Lower lobe of right lung (tissue), 2 donors: Measurements from ENCODE around the gene SLC38A2. TPM values are rescaled to one million over a fixed set of nuclear protein-coding genes. Genes with fewer than 3 reads are reported as not detected.
"Not testable (repeated sequence)": the region's sequence is repeated elsewhere in the genome, so short reads cannot be mapped to it uniquely, and the experiment has no call there.

Source experiments
- ATAC-seq, 2 donors: fragments of 200-7000 bp; cut with Tn5 transposase; one replicate each; pipeline ENCODE4 v1.9.1; 2020 to 2022; ENCODE audit warnings: mild to moderate bottlenecking in 2 of 2, moderate library complexity in 2 of 2
- DNase-seq: peaks from one replicate; pipeline ENCODE4 v3.0.0-alpha.2; 2020
- H3K27ac ChIP-seq: fragments of 200-600 bp; one replicate; pipeline ENCODE4 v1.8.0; 2022
- H3K27me3 ChIP-seq: fragments of 200-600 bp; one replicate; pipeline ENCODE4 v1.8.0; 2022; ENCODE audit warnings: low read depth
- H3K36me3 ChIP-seq: fragments of 200-600 bp; one replicate; pipeline ENCODE4 v1.8.0; 2022; ENCODE audit warnings: mild to moderate bottlenecking
- H3K4me1 ChIP-seq: fragments of 200-600 bp; one replicate; pipeline ENCODE4 v1.8.0; 2022
- H3K4me3 ChIP-seq: fragments of 200-600 bp; one replicate; pipeline ENCODE4 v1.8.0; 2022; ENCODE audit warnings: mild to moderate bottlenecking
- H3K9me3 ChIP-seq: fragments of 200-600 bp; one replicate; pipeline ENCODE4 v1.8.0; 2022
- intact Hi-C: fragments of 100-400 bp; cut with DNase I; formaldehyde crosslinking; loops from one replicate; pipeline ENCODE4 v1.11.0; 2022
- total RNA-seq: library from RNA; stranded (reverse); fragmentation: NEBNext Ultra II Directional; extraction: Animal tissue kit (Norgen Biotek cat#: 25700); gene quantifications from one replicate; pipeline ENCODE4 v1.2.1, GENCODE V29; 2021
- TF ChIP-seq, protein P1 (sequence below): fragments of 200-600 bp; IDR thresholded peaks from one replicate; pipeline ENCODE4 v1.8.0; 2022; ENCODE audit warnings: antibody characterized with exemption, mild to moderate bottlenecking
- donor health status: DM: no; HTN: yes; CAD: no; lungs with severe emphysema.

SLC38A2 gene
- total RNA-seq, 1 donor from 2014 or later, result 284 TPM

DNA sequence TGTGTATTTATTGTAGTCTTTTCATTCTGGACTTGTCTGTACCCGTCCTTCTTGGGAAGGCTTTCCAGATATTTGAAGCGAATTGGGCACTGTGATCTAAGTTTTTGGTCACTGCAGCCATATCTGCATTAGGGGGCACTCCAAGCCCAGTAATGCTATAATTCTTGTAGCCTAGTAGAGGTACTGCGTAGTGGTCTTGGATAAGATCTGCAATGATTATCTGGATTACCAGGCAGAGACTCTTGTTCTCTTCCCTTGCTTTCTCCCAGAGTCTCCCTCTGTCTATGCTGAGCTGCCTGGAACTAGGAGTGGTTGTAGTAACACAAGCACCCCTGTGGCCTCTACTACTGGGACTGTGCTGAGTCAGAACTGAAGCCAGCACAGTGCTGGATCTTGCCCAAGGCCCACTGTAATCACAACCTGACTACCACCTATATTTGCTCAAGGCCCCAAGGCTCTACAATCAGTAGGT lies 30.0 kb downstream of the SLC38A2 start:
- Histone ChIP-seq H3K36me3 (no peaks in the 10 kb centered on the region), H3K9me3 (no peaks in the 10 kb centered on the region), H3K27me3 (no peaks in the 10 kb centered on the region), H3K27ac (no peak overlapping the region), H3K4me3 (no peak overlapping the region), H3K4me1 (no peaks in the 10 kb centered on the region)
- ATAC-seq (peak; percentile 70 to 81), DNase-seq (no peak)
- intact Hi-C loops, result no loop called here
- TF ChIP-seq, protein P1, sequence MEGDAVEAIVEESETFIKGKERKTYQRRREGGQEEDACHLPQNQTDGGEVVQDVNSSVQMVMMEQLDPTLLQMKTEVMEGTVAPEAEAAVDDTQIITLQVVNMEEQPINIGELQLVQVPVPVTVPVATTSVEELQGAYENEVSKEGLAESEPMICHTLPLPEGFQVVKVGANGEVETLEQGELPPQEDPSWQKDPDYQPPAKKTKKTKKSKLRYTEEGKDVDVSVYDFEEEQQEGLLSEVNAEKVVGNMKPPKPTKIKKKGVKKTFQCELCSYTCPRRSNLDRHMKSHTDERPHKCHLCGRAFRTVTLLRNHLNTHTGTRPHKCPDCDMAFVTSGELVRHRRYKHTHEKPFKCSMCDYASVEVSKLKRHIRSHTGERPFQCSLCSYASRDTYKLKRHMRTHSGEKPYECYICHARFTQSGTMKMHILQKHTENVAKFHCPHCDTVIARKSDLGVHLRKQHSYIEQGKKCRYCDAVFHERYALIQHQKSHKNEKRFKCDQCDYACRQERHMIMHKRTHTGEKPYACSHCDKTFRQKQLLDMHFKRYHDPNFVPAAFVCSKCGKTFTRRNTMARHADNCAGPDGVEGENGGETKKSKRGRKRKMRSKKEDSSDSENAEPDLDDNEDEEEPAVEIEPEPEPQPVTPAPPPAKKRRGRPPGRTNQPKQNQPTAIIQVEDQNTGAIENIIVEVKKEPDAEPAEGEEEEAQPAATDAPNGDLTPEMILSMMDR, result peak; percentile 65

DNA sequence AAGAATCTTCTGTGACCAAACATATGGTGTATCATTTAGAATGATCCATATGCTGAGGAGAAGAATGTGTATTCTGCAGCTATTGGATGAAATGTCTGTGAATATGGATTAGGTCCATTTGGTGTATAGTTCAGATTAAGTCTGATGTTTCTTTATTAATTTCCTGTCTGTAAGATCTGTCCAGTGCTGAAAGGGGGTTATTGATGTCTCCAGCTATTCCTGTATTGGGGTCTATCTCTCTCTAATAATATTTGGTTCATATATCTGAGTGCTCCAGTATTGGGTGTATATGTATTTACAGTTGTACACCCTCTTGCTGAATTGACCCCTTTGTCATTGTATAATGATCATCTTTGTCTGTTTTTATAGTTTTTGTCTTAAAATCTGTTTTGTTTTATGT lies 33.5 kb downstream of the SLC38A2 start:
- no peak overlapping the region for H3K27ac ChIP-seq
- DNase-seq (no peak), ATAC-seq (no peak)
- no peaks in the 10 kb centered on the region for H3K36me3 ChIP-seq
- intact Hi-C loops, result no loop called here
- H3K27me3 ChIP-seq, result no peaks in the 10 kb centered on the region
- TF ChIP-seq, protein P1, result no peak
- H3K9me3 ChIP-seq, result no peaks in the 10 kb centered on the region
- no peaks in the 10 kb centered on the region for H3K4me1 ChIP-seq
- H3K4me3 ChIP-seq, result no peak overlapping the region

DNA sequence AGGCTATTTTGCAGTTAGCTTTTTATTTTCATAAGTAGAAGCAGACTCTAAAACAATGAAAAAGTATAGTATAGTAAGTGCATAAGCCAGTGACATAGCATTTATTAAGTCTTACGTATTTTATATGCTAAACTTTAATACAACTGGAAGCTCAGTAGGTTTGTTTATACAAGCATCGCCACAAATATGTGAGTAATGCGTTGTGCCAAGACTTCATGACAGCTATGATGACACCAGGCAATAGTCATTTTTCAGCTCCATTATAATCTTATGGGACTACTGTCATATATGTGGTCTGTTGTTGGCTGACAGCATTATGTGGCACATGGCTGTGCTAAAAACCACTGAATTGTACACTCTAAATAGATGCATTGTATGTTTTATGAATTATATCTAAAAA lies 40.3 kb downstream of the SLC38A2 start:
- no peak overlapping the region for H3K4me3 ChIP-seq
- TF ChIP-seq, protein P1, result no peak
- H3K36me3 ChIP-seq, result no peaks in the 10 kb centered on the region
- intact Hi-C loops, result no loop called here
- DNase-seq (no peak), ATAC-seq (no peak)
- peaks cover 11% of the 10 kb centered on the region for H3K9me3 ChIP-seq
- H3K27me3 ChIP-seq, result no peaks in the 10 kb centered on the region
- H3K4me1 ChIP-seq, result no peaks in the 10 kb centered on the region
- no peak overlapping the region for H3K27ac ChIP-seq

DNA sequence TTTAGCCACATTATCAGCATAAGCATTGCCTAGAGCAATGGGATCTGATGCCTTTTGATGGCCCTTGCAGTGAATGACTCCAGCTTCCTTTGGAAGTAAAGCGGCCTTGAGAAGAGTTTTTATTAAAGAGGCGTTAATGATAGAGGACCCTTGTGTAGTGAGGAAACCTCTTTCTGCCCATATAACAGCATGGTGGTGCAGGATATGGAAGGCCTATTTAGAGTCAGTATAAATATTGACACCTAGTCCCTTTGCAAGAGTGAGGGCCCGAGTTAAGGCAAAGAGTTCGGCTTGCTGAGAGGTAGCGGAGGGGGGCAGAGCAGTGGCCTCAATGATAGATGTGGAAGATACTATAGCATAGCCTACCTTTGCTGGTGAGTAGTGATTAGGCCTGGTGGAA lies 47.5 kb downstream of the SLC38A2 start:
- peaks cover 14% of the 10 kb centered on the region for H3K9me3 ChIP-seq
- H3K4me1 ChIP-seq, H3K36me3 ChIP-seq, DNase-seq, H3K27me3 ChIP-seq, H3K4me3 ChIP-seq, intact Hi-C loops, ATAC-seq, H3K27ac ChIP-seq: not testable (repeated sequence)

DNA sequence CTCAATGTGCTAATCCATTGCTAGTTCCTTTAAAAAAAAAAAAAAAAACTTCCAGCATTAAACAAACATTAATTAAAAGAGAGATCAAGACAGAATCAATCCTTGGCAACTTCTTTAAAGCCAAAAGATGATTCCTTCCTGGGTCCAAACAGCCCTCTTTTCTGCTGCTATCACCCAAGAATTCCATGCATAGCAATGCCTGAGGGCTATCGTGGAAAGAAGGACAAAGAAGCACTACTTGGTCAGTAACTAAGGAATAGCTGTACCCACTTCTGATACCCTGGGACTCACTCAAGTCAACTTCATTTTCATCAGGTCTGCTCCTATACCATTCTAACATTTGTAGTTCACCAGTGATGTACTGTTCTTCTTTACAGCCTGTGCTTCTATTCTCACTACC lies 51.8 kb downstream of the SLC38A2 start:
- Histone ChIP-seq H3K36me3 (no peaks in the 10 kb centered on the region), H3K27ac (no peak overlapping the region), H3K9me3 (peaks cover 11% of the 10 kb centered on the region), H3K27me3 (no peaks in the 10 kb centered on the region), H3K4me1 (no peaks in the 10 kb centered on the region), H3K4me3 (no peak overlapping the region)
- ATAC-seq, result no peak
- DNase-seq, result no peak
- intact Hi-C loops, result no loop called here
- TF ChIP-seq, protein P1, result no peak

DNA sequence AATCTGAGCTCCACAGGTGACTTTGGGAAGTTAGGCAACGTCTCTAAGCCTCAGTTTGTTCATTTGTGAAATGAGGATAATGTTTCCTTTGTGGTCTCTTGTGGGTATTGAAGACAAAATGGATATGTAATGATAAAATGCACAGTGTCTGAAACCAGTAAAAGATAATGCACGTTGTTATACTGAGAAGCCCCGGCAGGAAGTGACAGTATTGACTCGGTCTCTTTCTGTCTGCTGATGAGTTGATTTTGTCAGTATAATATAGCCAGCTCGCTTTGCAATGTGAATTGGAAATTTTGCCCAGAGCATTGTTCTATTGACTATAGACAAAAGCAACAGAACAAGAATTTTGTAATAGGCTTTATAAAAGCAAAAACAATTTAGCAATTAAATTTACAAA lies 54.5 kb downstream of the SLC38A2 start:
- no peaks in the 10 kb centered on the region for H3K4me1 ChIP-seq
- no peak overlapping the region for H3K4me3 ChIP-seq
- no peak overlapping the region for H3K27ac ChIP-seq
- no peaks in the 10 kb centered on the region for H3K36me3 ChIP-seq
- TF ChIP-seq, protein P1, result no peak
- intact Hi-C loops, result no loop called here
- no peaks in the 10 kb centered on the region for H3K9me3 ChIP-seq
- DNase-seq (no peak), ATAC-seq (no peak)
- no peaks in the 10 kb centered on the region for H3K27me3 ChIP-seq

Other genes with a start within 250 kb of the SLC38A2 start
- gene SLC38A1, start 103.7 kb downstream of the SLC38A2 start, total RNA-seq, result 45.8 TPM